HG03280 (cell line): Measurements from ENCODE around the gene USP35.
A peak's percentile ranks its signal among the peaks of the same experiment; 100 is the strongest.
"Not testable (repeated sequence)": the region's sequence is repeated elsewhere in the genome, so short reads cannot be mapped to it uniquely, and the experiment has no call there.

Experiments used
- ATAC-seq: cut with Tn5 transposase; IDR thresholded peaks from one replicate; pipeline ENCODE4 v1.9.1; 2021; ENCODE audit warnings: mild to moderate bottlenecking, moderate library complexity; ENCODE audit not compliant: unreplicated experiment

The USP35 gene

GRCh38 chr11:78214331-78215194 is 25.8 kb downstream of the USP35 start:
- ATAC-seq = no peak

GRCh38 chr11:78216021-78216420 is 27.3 kb downstream of the USP35 start:
- no peak for ATAC-seq

GRCh38 chr11:78216571-78217287 is 28.0 kb downstream of the USP35 start:
- no peak for ATAC-seq

GRCh38 chr11:78217650-78218541 is 29.2 kb downstream of the USP35 start:
- no peak for ATAC-seq

GRCh38 chr11:78218707-78219492 is 30.2 kb downstream of the USP35 start:
- no peak for ATAC-seq

- ATAC-seq = no peak
These were observed 30.9 kb downstream of the USP35 start for GRCh38 chr11:78219493-78220217.

GRCh38 chr11:78220218-78221157 is 31.8 kb downstream of the USP35 start:
- no peak for ATAC-seq

- no peak for ATAC-seq
These were observed 32.9 kb downstream of the USP35 start for GRCh38 chr11:78221396-78222315.

- ATAC-seq = not testable (repeated sequence)
These were observed 34.0 kb downstream of the USP35 start for GRCh38 chr11:78222726-78223125.

- peak; percentile 46 for ATAC-seq
These were observed 34.7 kb downstream of the USP35 start for GRCh38 chr11:78223320-78223954.

- no peak for ATAC-seq
These were observed 35.8 kb downstream of the USP35 start for GRCh38 chr11:78224506-78224905.

GRCh38 chr11:78224906-78225420 is 36.2 kb downstream of the USP35 start:
- ATAC-seq = no peak

- ATAC-seq = no peak
These were observed 38.3 kb downstream of the USP35 start for GRCh38 chr11:78226684-78227680.

GRCh38 chr11:78227921-78228320 is 39.2 kb downstream of the USP35 start:
- ATAC-seq = peak; percentile 66

- no peak for ATAC-seq
These were observed 39.7 kb downstream of the USP35 start for GRCh38 chr11:78228467-78228866.

- no peak for ATAC-seq
These were observed 40.4 kb downstream of the USP35 start for GRCh38 chr11:78229106-78229505.
